HepG2 (cell line): ENCODE measurements around the gene SLC35F4. TPM values are rescaled to one million over a fixed set of nuclear protein-coding genes. Genes with fewer than 3 reads are reported as not detected.

Source experiments
- ATAC-seq: fragments of 200-7000 bp; cut with Tn5 transposase; 3 replicates; pipeline ENCODE4 v1.9.1; 2020; ENCODE audit warnings: mild to moderate bottlenecking, moderate library complexity
- BruUV-seq: library from RNA; stranded (reverse); fragments of 400-500 nt; replicated peaks from 2 replicates; lab custom pipeline; 2021; lab: Mats Ljungman, UMichigan
- CTCF ChIA-PET: fragments of 300-600 bp; formaldehyde crosslinking; extraction: SDS; loops from one replicate; lab custom pipeline; 2021; ENCODE audit warnings: low total read pairs, inconsistent platforms, low intra/inter-chr PET ratio; lab: Yijun Ruan, JAX
- POLR2A ChIA-PET: fragments of 350-600 bp; sonication (Branson Sonifier 250); formaldehyde crosslinking; loops from one replicate; lab custom pipeline; 2020; ENCODE audit warnings: antibody characterized with exemption, inconsistent platforms; lab: Yijun Ruan, JAX
- DNase-seq: peaks from one replicate; pipeline ENCODE4 v3.0.0-alpha.2; 2015; ENCODE audit warnings: low spot score
- FAIRE-seq: peaks from 3 replicates; lab custom pipeline; 2011; peaks lifted over from hg19 to GRCh38; lab: Jason Lieb, UNC
- H2AFZ ChIP-seq: one replicate; pipeline ENCODE4 v1.6.1; 2011; ENCODE audit warnings: low read length, inconsistent platforms
- H3K27ac ChIP-seq: fragments of 300-600 bp; 3 replicates; pipeline ENCODE4 v1.8.0; 2011; ENCODE audit warnings: mixed run types, mild to moderate bottlenecking, mixed read lengths, low read length, inconsistent platforms; ENCODE audit not compliant: insufficient read depth; ENCODE audit errors: extremely low read length
- H3K27me3 ChIP-seq, 2 experiments: fragments of 200-600 bp in 1 of 2; 2 replicates in 1 of 2; 3 replicates in 1 of 2; pipeline versions ENCODE4 v1.6.0 to v1.8.0; 2011; ENCODE audit warnings: low read length in 2 of 2, mild to moderate bottlenecking in 2 of 2, moderate library complexity in 2 of 2, inconsistent platforms in 1 of 2; ENCODE audit not compliant: insufficient read depth in 2 of 2, control insufficient read depth in 1 of 2
- H3K36me3 ChIP-seq, 2 experiments: fragments of 200-600 bp in 1 of 2; replicated peaks in 1 of 2; 2 replicates in 1 of 2; 3 replicates in 1 of 2; pipeline versions ENCODE4 v1.5.1 to v1.8.0; 2011; ENCODE audit warnings: low read length in 2 of 2, inconsistent platforms in 1 of 2; ENCODE audit not compliant: insufficient read depth in 2 of 2, control insufficient read depth in 1 of 2
- H3K4me1 ChIP-seq: 2 replicates; pipeline ENCODE4 v1.5.1; 2012; ENCODE audit warnings: low read length, inconsistent platforms; ENCODE audit not compliant: insufficient read depth
- H3K4me2 ChIP-seq: 2 replicates; pipeline ENCODE4 v1.6.0; 2011; ENCODE audit warnings: low read depth, low read length, inconsistent platforms
- H3K4me3 ChIP-seq, 3 experiments: fragments of 200-600 bp in 1 of 3; sonication (generic), shearing (Covaris generic) in 1 of 3; replicated peaks in 1 of 3; 2 replicates each; pipeline ENCODE4 v1.5.1; 2011 to 2016; ENCODE audit warnings: low read length in 3 of 3, inconsistent platforms in 2 of 3, low read depth in 2 of 3, mild to moderate bottlenecking in 2 of 3, control low read depth in 1 of 3, mixed read lengths in 1 of 3; ENCODE audit not compliant: insufficient read depth in 1 of 3
- H3K79me2 ChIP-seq: one replicate; pipeline ENCODE4 v1.6.1; 2011; ENCODE audit warnings: low read length, inconsistent platforms; ENCODE audit not compliant: insufficient read depth
- H3K9ac ChIP-seq: 2 replicates; pipeline ENCODE4 v1.6.0; 2011; ENCODE audit warnings: mild to moderate bottlenecking, low read depth, low read length, inconsistent platforms; ENCODE audit not compliant: insufficient read depth
- H3K9me3 ChIP-seq: 2 replicates; pipeline ENCODE4 v1.5.1; 2012; ENCODE audit warnings: mild to moderate bottlenecking, low read length
- H4K20me1 ChIP-seq: 2 replicates; pipeline ENCODE4 v1.6.0; 2011; ENCODE audit warnings: inconsistent platforms, mild to moderate bottlenecking, low read length, moderate library complexity; ENCODE audit not compliant: insufficient read depth
- CC2D1A ChIP-seq: sonication (generic); formaldehyde crosslinking; IDR thresholded peaks from 2 replicates; pipeline ENCODE4 v1.8.1; 2023; ENCODE audit warnings: mild to moderate bottlenecking, missing genetic modification reagents
- GLI4 ChIP-seq: sonication (generic); formaldehyde crosslinking; IDR thresholded peaks from 2 replicates; pipeline ENCODE4 v1.5.1; 2020; ENCODE audit warnings: missing genetic modification reagents, mild to moderate bottlenecking, moderate library complexity, borderline replicate concordance
- MLXIP ChIP-seq: sonication (generic); formaldehyde crosslinking; IDR thresholded peaks from 2 replicates; pipeline ENCODE4 v1.9.0; 2021; ENCODE audit warnings: missing genetic modification reagents, borderline replicate concordance
- SALL2 ChIP-seq: sonication (generic); formaldehyde crosslinking; IDR thresholded peaks from 2 replicates; pipeline ENCODE4 v1.8.1; 2023; ENCODE audit warnings: mild to moderate bottlenecking, missing genetic modification reagents, inconsistent platforms
- ZFP82 ChIP-seq: sonication (generic); formaldehyde crosslinking; IDR thresholded peaks from 2 replicates; pipeline ENCODE4 v1.5.1; 2020; ENCODE audit warnings: mild to moderate bottlenecking, missing genetic modification reagents, borderline replicate concordance
- ZNF101 ChIP-seq: sonication (generic); formaldehyde crosslinking; IDR thresholded peaks from 2 replicates; pipeline ENCODE4 v1.4.0; 2020; ENCODE audit warnings: mild to moderate bottlenecking, low read depth, missing genetic modification reagents, borderline replicate concordance
- ZNF207 ChIP-seq: fragments of 450-650 bp; IDR thresholded peaks from 2 replicates; pipeline ENCODE4 v1.6.1; 2016; ENCODE audit warnings: antibody characterized with exemption, borderline replicate concordance
- ZNF224 ChIP-seq: sonication (generic); formaldehyde crosslinking; IDR thresholded peaks from 2 replicates; pipeline ENCODE4 v1.5.0; 2020; ENCODE audit warnings: mild to moderate bottlenecking, missing genetic modification reagents
- ZNF3 ChIP-seq: IDR thresholded peaks from 2 replicates; pipeline ENCODE4 v1.7.0; 2017; ENCODE audit warnings: inconsistent platforms
- ZNF468 ChIP-seq: sonication (generic); formaldehyde crosslinking; IDR thresholded peaks from 2 replicates; pipeline ENCODE4 v1.8.0; 2022; ENCODE audit warnings: mild to moderate bottlenecking, moderate library complexity, missing genetic modification reagents
- ZNF616 ChIP-seq: sonication (generic); formaldehyde crosslinking; IDR thresholded peaks from 2 replicates; pipeline ENCODE4 v1.5.0; 2020; ENCODE audit warnings: low read depth, mild to moderate bottlenecking, missing genetic modification reagents
- ZSCAN12 ChIP-seq: sonication (generic); formaldehyde crosslinking; IDR thresholded peaks from 2 replicates; pipeline ENCODE4 v1.9.0; 2021; ENCODE audit warnings: mild to moderate bottlenecking, missing genetic modification reagents
- ZSCAN25 ChIP-seq: sonication (generic); formaldehyde crosslinking; IDR thresholded peaks from 2 replicates; pipeline ENCODE4 v1.8.0; 2022; ENCODE audit warnings: mild to moderate bottlenecking, missing genetic modification reagents
- WGBS: methylation state at CpG from one replicate; pipeline ENCODE4 v1.1.6; 2017; ENCODE audit warnings: low lambda C conversion rate; 5-methylcytosine and 5-hydroxymethylcytosine counted together
- in situ Hi-C: cut with HindIII; loops from 2 replicates; pipeline ENCODE4 v1.10.0; 2017; ENCODE audit warnings: low pct_unique_long_range_greater_than_20kb; ENCODE audit not compliant: extremely low pct_ligation_motif_present
- intact Hi-C: fragments of 100-400 bp; cut with micrococcal nuclease; formaldehyde crosslinking; loops from one replicate; pipeline ENCODE4 v1.10.0; 2022; ENCODE audit not compliant: unreplicated experiment
- polyA plus RNA-seq, 8 experiments: library from polyadenylated mRNA; depleted of rRNA in 3 of 8; stranded (reverse) in 7 of 8; unstranded in 1 of 8; fragments of >200 nt; fragmentation: Illumina TruSeq in 4 of 8; extraction: Trizol in 4 of 8; gene quantifications; 2 replicates each; pipeline versions ENCODE4 v1.2.1 to v1.2.3, GENCODE V29; 2011 to 2016; ENCODE audit warnings: low read depth in 4 of 8, missing spikeins in 1 of 8, mixed read lengths in 1 of 8; ENCODE audit not compliant: insufficient read depth in 1 of 8
- total RNA-seq, 5 experiments: library from RNA; depleted of rRNA; stranded (reverse); fragments of >200 nt; fragmentation: Illumina TruSeq; extraction: Trizol; gene quantifications; 2 replicates each; pipeline ENCODE4 v1.2.3, GENCODE V29; 2016; ENCODE audit warnings: low read depth in 1 of 5
- TF ChIP-seq, protein P1 (sequence below): IDR thresholded peaks from 2 replicates; pipeline ENCODE4 v1.6.1; 2012; ENCODE audit warnings: inconsistent platforms
- TF ChIP-seq, protein P2 (sequence below): sonication (generic); formaldehyde crosslinking; IDR thresholded peaks from 2 replicates; pipeline ENCODE4 v1.4.0; 2020; ENCODE audit warnings: missing genetic modification reagents

SLC35F4 gene
- total and polyA plus RNA-seq, 2 of the 13 experiments (the other 11 are each of a cell fraction or from before 2014, with no cell fraction given), result not detected

- in situ Hi-C loops (no loop called here), intact Hi-C loops (no loop called here)
- CTCF ChIA-PET, result no interaction called here
- H2AFZ ChIP-seq, result no peak overlapping the region
- no peaks in the 10 kb centered on the region for H3K9me3 ChIP-seq
- FAIRE-seq, result no peak
- ATAC-seq, result no peak
- 2% methylated on average over 2 of the region's 2 CpGs for WGBS
- no peak for TF ChIP-seq ZSCAN25 (CRISPR knock-in tag)
- no peak for TF ChIP-seq ZNF616
- no peak for TF ChIP-seq MLXIP (CRISPR knock-in tag)
- TF ChIP-seq, protein P1, sequence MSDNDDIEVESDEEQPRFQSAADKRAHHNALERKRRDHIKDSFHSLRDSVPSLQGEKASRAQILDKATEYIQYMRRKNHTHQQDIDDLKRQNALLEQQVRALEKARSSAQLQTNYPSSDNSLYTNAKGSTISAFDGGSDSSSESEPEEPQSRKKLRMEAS, result no peak
- no peak for TF ChIP-seq SALL2 (CRISPR knock-in tag)
- H3K4me3 ChIP-seq, result no peak overlapping the region
- H3K4me2 ChIP-seq, result no peak overlapping the region
- POLR2A ChIA-PET, result no interaction called here
- no peaks in the 10 kb centered on the region for H3K27me3 ChIP-seq
- H4K20me1 ChIP-seq, result no peaks in the 10 kb centered on the region
- DNase-seq, result no peak
- H3K9ac ChIP-seq, result no peak overlapping the region
- H3K79me2 ChIP-seq, result no peaks in the 10 kb centered on the region
- H3K36me3 ChIP-seq, result no peaks in the 10 kb centered on the region
- no TSS peak for BruUV-seq
- H3K4me1 ChIP-seq, result no peaks in the 10 kb centered on the region
- no peak overlapping the region for H3K27ac ChIP-seq
Measured at GRCh38 chr14:57854571-57854970, 11.3 kb downstream of the SLC35F4 start.

- Histone ChIP-seq H3K36me3 (no peaks in the 10 kb centered on the region), H3K27ac (no peak overlapping the region), H3K4me3 (no peak overlapping the region), H3K4me1 (no peaks in the 10 kb centered on the region), H3K27me3 (no peaks in the 10 kb centered on the region), H3K79me2 (no peaks in the 10 kb centered on the region), H4K20me1 (no peaks in the 10 kb centered on the region), H3K9ac (no peak overlapping the region), H3K4me2 (no peak overlapping the region), H2AFZ (no peak overlapping the region), H3K9me3 (no peaks in the 10 kb centered on the region)
- intact Hi-C loops (no loop called here), in situ Hi-C loops (no loop called here)
- POLR2A ChIA-PET, result no interaction called here
- FAIRE-seq (no peak), DNase-seq (no peak), ATAC-seq (no peak)
- BruUV-seq, result no TSS peak
- TF ChIP-seq ZNF207, result no peak
- TF ChIP-seq GLI4 (CRISPR knock-in tag), result no peak
- TF ChIP-seq ZNF224 (CRISPR knock-in tag), result no peak
- no peak for TF ChIP-seq ZFP82 (CRISPR knock-in tag)
- no peak for TF ChIP-seq ZSCAN12 (CRISPR knock-in tag)
- TF ChIP-seq CC2D1A (CRISPR knock-in tag), result no peak
- no peak for TF ChIP-seq ZNF101 (CRISPR knock-in tag)
- TF ChIP-seq, protein P2, sequence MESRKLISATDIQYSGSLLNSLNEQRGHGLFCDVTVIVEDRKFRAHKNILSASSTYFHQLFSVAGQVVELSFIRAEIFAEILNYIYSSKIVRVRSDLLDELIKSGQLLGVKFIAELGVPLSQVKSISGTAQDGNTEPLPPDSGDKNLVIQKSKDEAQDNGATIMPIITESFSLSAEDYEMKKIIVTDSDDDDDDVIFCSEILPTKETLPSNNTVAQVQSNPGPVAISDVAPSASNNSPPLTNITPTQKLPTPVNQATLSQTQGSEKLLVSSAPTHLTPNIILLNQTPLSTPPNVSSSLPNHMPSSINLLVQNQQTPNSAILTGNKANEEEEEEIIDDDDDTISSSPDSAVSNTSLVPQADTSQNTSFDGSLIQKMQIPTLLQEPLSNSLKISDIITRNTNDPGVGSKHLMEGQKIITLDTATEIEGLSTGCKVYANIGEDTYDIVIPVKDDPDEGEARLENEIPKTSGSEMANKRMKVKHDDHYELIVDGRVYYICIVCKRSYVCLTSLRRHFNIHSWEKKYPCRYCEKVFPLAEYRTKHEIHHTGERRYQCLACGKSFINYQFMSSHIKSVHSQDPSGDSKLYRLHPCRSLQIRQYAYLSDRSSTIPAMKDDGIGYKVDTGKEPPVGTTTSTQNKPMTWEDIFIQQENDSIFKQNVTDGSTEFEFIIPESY (CRISPR knock-in tag), result no peak
- no peak for TF ChIP-seq ZNF3
- TF ChIP-seq ZNF468 (CRISPR knock-in tag), result no peak
- CTCF ChIA-PET, result no interaction called here
Measured at GRCh38 chr14:57851354-57851753, 14.5 kb downstream of the SLC35F4 start.
